NCI-H226 (cell line): ENCODE results near the gene MATN1.
A peak's percentile ranks its signal among the peaks of the same experiment; 100 is the strongest.

Source experiments
- DNase-seq: peaks from one replicate; pipeline ENCODE4 v3.0.0-alpha.2; 2015

The MATN1 gene

GRCh38 chr1:30715216-30715615 is 8.2 kb downstream of the MATN1 start:
- DNase-seq, result no peak

GRCh38 chr1:30714536-30715090 is 8.8 kb downstream of the MATN1 start:
- no peak for DNase-seq

GRCh38 chr1:30714025-30714424 is 9.4 kb downstream of the MATN1 start:
- DNase-seq, result no peak

GRCh38 chr1:30713311-30713710 is 10.1 kb downstream of the MATN1 start:
- no peak for DNase-seq

- no peak for DNase-seq
Measured at GRCh38 chr1:30712583-30712982, 10.8 kb downstream of the MATN1 start.

GRCh38 chr1:30710407-30710806 is 13.0 kb downstream of the MATN1 start:
- DNase-seq, result no peak

- no peak for DNase-seq
Measured at GRCh38 chr1:30708361-30708728, 15.0 kb downstream of the MATN1 start.

GRCh38 chr1:30707412-30708360 is 15.7 kb downstream of the MATN1 start:
- DNase-seq, result peak; percentile 26

- peak; percentile 41 for DNase-seq
Measured at GRCh38 chr1:30706528-30706927, 16.9 kb downstream of the MATN1 start.

- DNase-seq, result no peak
Measured at GRCh38 chr1:30705698-30706097, 17.7 kb downstream of the MATN1 start.

GRCh38 chr1:30704765-30705509 is 18.4 kb downstream of the MATN1 start:
- DNase-seq, result no peak

GRCh38 chr1:30704271-30704670 is 19.1 kb downstream of the MATN1 start:
- peak; percentile 21 for DNase-seq

GRCh38 chr1:30702823-30703222 is 20.6 kb downstream of the MATN1 start:
- DNase-seq, result no peak

- DNase-seq, result no peak
Measured at GRCh38 chr1:30701258-30701633, 22.1 kb downstream of the MATN1 start.

- peak; percentile 51 for DNase-seq
Measured at GRCh38 chr1:30700528-30701257, 22.7 kb downstream of the MATN1 start.

- no peak for DNase-seq
Measured at GRCh38 chr1:30699762-30700161, 23.6 kb downstream of the MATN1 start.

- no peak for DNase-seq
Measured at GRCh38 chr1:30698401-30698981, 24.9 kb downstream of the MATN1 start.

GRCh38 chr1:30697571-30698376 is 25.6 kb downstream of the MATN1 start:
- DNase-seq, result peak; percentile 39

- DNase-seq, result no peak
Measured at GRCh38 chr1:30696831-30697230, 26.6 kb downstream of the MATN1 start.

- DNase-seq, result no peak
Measured at GRCh38 chr1:30695439-30695841, 27.9 kb downstream of the MATN1 start.

- no peak for DNase-seq
Measured at GRCh38 chr1:30694280-30695175, 28.9 kb downstream of the MATN1 start.
